Small intestine (tissue), 7 donors: ENCODE results near the gene BICRAL. TPM values are rescaled to one million over a fixed set of nuclear protein-coding genes. Genes with fewer than 3 reads are reported as not detected.

ENCODE experiments used
- DNase-seq, 2 donors: peaks; one replicate each; pipeline versions ENCODE4 v3.0.0 to v3.0.0-alpha.2; 2013
- FAIRE-seq: peaks from 2 replicates; lab custom pipeline; 2012; peaks lifted over from hg19 to GRCh38; lab: Jason Lieb, UNC
- H3K27ac ChIP-seq, 3 donors: one replicate each; pipeline ENCODE4 v1.5.1; 2013; ENCODE audit warnings: low read length in 2 of 3, mild to moderate bottlenecking in 2 of 3, control low read depth in 1 of 3, inconsistent platforms in 1 of 3, low read depth in 1 of 3, moderate library complexity in 1 of 3
- H3K27me3 ChIP-seq, 3 donors: one replicate each; pipeline ENCODE4 v1.6.1; 2013; ENCODE audit warnings: low read length in 3 of 3, inconsistent platforms in 1 of 3; ENCODE audit not compliant: control insufficient read depth in 3 of 3, insufficient read depth in 3 of 3
- H3K36me3 ChIP-seq, 3 donors: one replicate each; pipeline ENCODE4 v1.6.1; 2013; ENCODE audit warnings: low read length in 3 of 3, inconsistent platforms in 1 of 3, low read depth in 1 of 3, mild to moderate bottlenecking in 1 of 3, moderate library complexity in 1 of 3; ENCODE audit not compliant: control insufficient read depth in 3 of 3, insufficient read depth in 2 of 3
- H3K4me1 ChIP-seq, 3 donors: one replicate each; pipeline ENCODE4 v1.6.1; 2013; ENCODE audit warnings: low read length in 2 of 3, inconsistent platforms in 1 of 3, low read depth in 1 of 3, mild to moderate bottlenecking in 1 of 3, moderate library complexity in 1 of 3; ENCODE audit not compliant: control insufficient read depth in 3 of 3, insufficient read depth in 2 of 3
- H3K4me3 ChIP-seq, 3 donors: one replicate each; pipeline ENCODE4 v1.5.1; 2013; ENCODE audit warnings: low read length in 3 of 3, control low read depth in 1 of 3, inconsistent platforms in 1 of 3, low read depth in 1 of 3, mild to moderate bottlenecking in 1 of 3, moderate library complexity in 1 of 3
- H3K9me3 ChIP-seq, 2 donors: one replicate each; pipeline ENCODE4 v1.6.1; 2013; ENCODE audit warnings: low read depth in 1 of 2, low read length in 1 of 2; ENCODE audit not compliant: control insufficient read depth in 2 of 2, insufficient read depth in 1 of 2
- WGBS, 3 donors: extraction: QIAGEN DNeasy Blood & Tissue Kit; methylation state at CpG; one replicate each; pipeline ENCODE4 v1.1.7; 2013; 5-methylcytosine and 5-hydroxymethylcytosine counted together
- polyA plus RNA-seq, 4 donors: library from polyadenylated mRNA; stranded (reverse) in 3 of 4; unstranded in 1 of 4; fragments of 200-250 nt in 3 of 4; fragments of 120-200 nt in 1 of 4; gene quantifications; one replicate each; pipeline versions ENCODE4 v1.2.1 to v1.2.3, GENCODE V29; 2013
- donor health status: healthy with polysubstance abuse.
- donor health status: control.
- donor health status: control.
- donor health status: Bipolar disorder and iron deficiency.
- donor health status: healthy.

BICRAL gene
- polyA plus RNA-seq, 4 donors, result 3.2 to 15.4 (median 4.7) TPM

GRCh38 chr6:42829561-42830092 lies 47.8 kb downstream of the BICRAL start:
- no peak for FAIRE-seq
- Histone ChIP-seq H3K36me3 (peaks cover 6 to 61% (median 22%) of the 10 kb centered on the region in 3 donors), H3K4me1 (no peaks in the 10 kb centered on the region)

GRCh38 chr6:42831237-42831636 lies 49.4 kb downstream of the BICRAL start:
- no peaks in the 10 kb centered on the region for H3K4me1 ChIP-seq
- DNase-seq (no peak), FAIRE-seq (no peak)
- H3K27me3 ChIP-seq, result no peaks in the 10 kb centered on the region
- peaks cover 6 to 52% (median 22%) of the 10 kb centered on the region in 3 donors for H3K36me3 ChIP-seq
- WGBS, 3 donors, result 95 to 97% (median 96%) methylated on average over 3 of the region's 3 CpGs
- no peaks in the 10 kb centered on the region for H3K9me3 ChIP-seq
- H3K4me3 ChIP-seq, result no peak overlapping the region
- no peak overlapping the region for H3K27ac ChIP-seq

More at GRCh38 chr6:42829561-42830092, 47.8 kb downstream of the BICRAL start:
- DNase-seq, result no peak
- WGBS, 3 donors, result 94 to 99% (median 96%) methylated on average over 8 of the region's 8 CpGs
- Histone ChIP-seq H3K9me3 (no peaks in the 10 kb centered on the region), H3K27ac (no peak overlapping the region), H3K27me3 (no peaks in the 10 kb centered on the region), H3K4me3 (no peak overlapping the region)

- no peak overlapping the region for H3K27ac ChIP-seq
Measured at GRCh38 chr6:42834056-42834455, 52.2 kb downstream of the BICRAL start.

GRCh38 chr6:42841844-42842584 lies 60.2 kb downstream of the BICRAL start:
- WGBS, 3 donors, result 87 to 94% (median 91%) methylated on average over 6 of the region's 6 CpGs
- H3K27me3 ChIP-seq, result no peaks in the 10 kb centered on the region
- no peak overlapping the region for H3K4me3 ChIP-seq
- FAIRE-seq (no peak), DNase-seq (no peak)
- no peak overlapping the region for H3K27ac ChIP-seq
- peaks cover 0 to 14% (median 0%) of the 10 kb centered on the region in 3 donors for H3K4me1 ChIP-seq
- H3K36me3 ChIP-seq, result peaks cover 0 to 7% (median 2%) of the 10 kb centered on the region in 3 donors
- no peaks in the 10 kb centered on the region for H3K9me3 ChIP-seq

More at GRCh38 chr6:42834056-42834455, 52.2 kb downstream of the BICRAL start:
- 95 to 100% (median 96%) methylated on average over 5 of the region's 5 CpGs for WGBS, 3 donors
- H3K27me3 ChIP-seq, result no peaks in the 10 kb centered on the region
- no peak overlapping the region for H3K4me3 ChIP-seq
- DNase-seq (no peak), FAIRE-seq (no peak)
- H3K4me1 ChIP-seq, result no peaks in the 10 kb centered on the region
- peaks cover 4 to 38% (median 13%) of the 10 kb centered on the region in 3 donors for H3K36me3 ChIP-seq
- H3K9me3 ChIP-seq, result no peaks in the 10 kb centered on the region

- Histone ChIP-seq H3K9me3 (no peaks in the 10 kb centered on the region), H3K4me3 (no peak overlapping the region), H3K27me3 (no peaks in the 10 kb centered on the region), H3K36me3 (peaks cover 0 to 16% (median 0%) of the 10 kb centered on the region in 3 donors), H3K27ac (peak overlapping the region in 1 of 3 donors; percentile 56), H3K4me1 (peaks cover 0 to 14% (median 0%) of the 10 kb centered on the region in 3 donors)
- DNase-seq (peak; percentile 86 to 88), FAIRE-seq (no peak)
- WGBS, 3 donors, result 26 to 68% (median 27%) methylated on average over 6 of the region's 6 CpGs
Measured at GRCh38 chr6:42845327-42845694, 63.5 kb downstream of the BICRAL start.

GRCh38 chr6:42846505-42846904 lies 64.7 kb downstream of the BICRAL start:
- Histone ChIP-seq H3K4me1 (peaks cover 0 to 14% (median 0%) of the 10 kb centered on the region in 3 donors), H3K27me3 (no peaks in the 10 kb centered on the region), H3K4me3 (no peak overlapping the region), H3K27ac (no peak overlapping the region), H3K9me3 (no peaks in the 10 kb centered on the region), H3K36me3 (peaks cover 0 to 18% (median 0%) of the 10 kb centered on the region in 3 donors)
- WGBS, 3 donors, result 80 to 88% (median 81%) methylated on average over 2 of the region's 2 CpGs
- DNase-seq (peak in 1 of 2 donors; percentile 30), FAIRE-seq (no peak)

- Histone ChIP-seq H3K9me3 (no peaks in the 10 kb centered on the region), H3K27ac (no peak overlapping the region), H3K27me3 (no peaks in the 10 kb centered on the region), H3K4me3 (no peak overlapping the region), H3K36me3 (peaks cover 0 to 33% (median 3%) of the 10 kb centered on the region in 3 donors), H3K4me1 (peaks cover 0 to 14% (median 0%) of the 10 kb centered on the region in 3 donors)
- no peak for FAIRE-seq
- DNase-seq, result no peak
- WGBS, 3 donors, result 88 to 91% (median 89%) methylated on average over 4 of the region's 4 CpGs
Measured at GRCh38 chr6:42848700-42849099, 66.8 kb downstream of the BICRAL start.

- H3K27me3 ChIP-seq, result no peaks in the 10 kb centered on the region
- peaks cover 3 to 50% (median 4%) of the 10 kb centered on the region in 3 donors for H3K36me3 ChIP-seq
- DNase-seq (no peak), FAIRE-seq (no peak)
- no peak overlapping the region for H3K27ac ChIP-seq
- no peak overlapping the region for H3K4me3 ChIP-seq
- H3K4me1 ChIP-seq, result peaks cover 0 to 4% (median 0%) of the 10 kb centered on the region in 3 donors
- H3K9me3 ChIP-seq, result no peaks in the 10 kb centered on the region
- WGBS, 3 donors, result 96 to 98% (median 97%) methylated on average over 2 of the region's 2 CpGs
Measured at GRCh38 chr6:42851599-42851998, 69.7 kb downstream of the BICRAL start.
